ENCODE data around the gene AGPAT3. TPM values are rescaled to one million over a fixed set of nuclear protein-coding genes. Genes with fewer than 3 reads are reported as not detected.

The AGPAT3 gene
- total and polyA plus RNA-seq, 10 of the 15 experiments (the other 5 are each of a cell fraction or from before 2014, with no cell fraction given): 1.2 to 110 (median 30.8) TPM

GRCh38 chr21:43959231-43960116, 94.5 kb downstream of the AGPAT3 start:
- Histone ChIP-seq H2AFZ (ENCODE audit: control insufficient read depth, low read depth, low read length) (no peak overlapping the region), H3K4me3 (no peak overlapping the region), H3K27ac (ENCODE audit: control insufficient read depth, insufficient read depth) (peak overlapping the region; percentile 41; the same call in 1 of the 2 replicates), H4K20me1 (ENCODE audit: control insufficient read depth, insufficient read depth) (no peaks in the 10 kb centered on the region), H3K9ac (ENCODE audit: control insufficient read depth, insufficient read depth, low read length) (no peak overlapping the region), H3K79me2 (ENCODE audit: control insufficient read depth, insufficient read depth, low read length) (peaks cover 12% of the 10 kb centered on the region), H3K27me3 (replicated peaks in 1 of 2; ENCODE audit: control insufficient read depth in 2 of 2, insufficient read depth in 2 of 2, low read length in 1 of 2) (no peaks in the 10 kb centered on the region), H3K36me3 (ENCODE audit: control insufficient read depth in 2 of 2, insufficient read depth in 2 of 2, low read length in 1 of 2) (peaks cover 10 to 28% of the 10 kb centered on the region in 2 experiments; a peak in 3 of 4 replicates), H3K9me3 (replicated peaks; ENCODE audit: control insufficient read depth, insufficient read depth, low read length) (no peaks in the 10 kb centered on the region; the same call in 2 of the 3 replicates), H3K4me1 (ENCODE audit: control insufficient read depth, insufficient read depth, low read length) (peaks cover 32% of the 10 kb centered on the region), H3K4me2 (ENCODE audit: control insufficient read depth, insufficient read depth) (no peak overlapping the region)
- BruUV-seq (replicated peaks): no TSS peak
- CTCF ChIA-PET: no interaction called here
- POLR2A ChIA-PET: interaction anchor here (0.6 kb wide), 1 partner anchor 38 kb away, joined by 4 read pairs; no protein-coding TSS in a partner anchor
- intact Hi-C loops (cut with micrococcal nuclease; ENCODE audit: unreplicated experiment) (no loop called here), in situ Hi-C loops (cut with MboI) (no loop called here)
- SMC1A ChIA-PET (ENCODE audit: uncharacterized antibody, unreplicated experiment): interaction anchor here (0.6 kb wide), 1 partner anchor 373 kb away, joined by 4 read pairs; no protein-coding TSS in a partner anchor
- 83% methylated on average over 39 of the region's 39 CpGs for WGBS (ENCODE audit: insufficient coverage, insufficient replicate concordance, low lambda C conversion rate, missing lambda C conversion rate)
- peak; percentile 64 for FAIRE-seq
- ATAC-seq: 0 out of 3 replicates have a peak, but pooled peaks have one; percentile 7
- DNase-seq (ENCODE audit: low read depth, low spot score): no peak
- RAD21 ChIA-PET (ENCODE audit: unreplicated experiment): no interaction called here
- TF ChIP-seq, protein P1, sequence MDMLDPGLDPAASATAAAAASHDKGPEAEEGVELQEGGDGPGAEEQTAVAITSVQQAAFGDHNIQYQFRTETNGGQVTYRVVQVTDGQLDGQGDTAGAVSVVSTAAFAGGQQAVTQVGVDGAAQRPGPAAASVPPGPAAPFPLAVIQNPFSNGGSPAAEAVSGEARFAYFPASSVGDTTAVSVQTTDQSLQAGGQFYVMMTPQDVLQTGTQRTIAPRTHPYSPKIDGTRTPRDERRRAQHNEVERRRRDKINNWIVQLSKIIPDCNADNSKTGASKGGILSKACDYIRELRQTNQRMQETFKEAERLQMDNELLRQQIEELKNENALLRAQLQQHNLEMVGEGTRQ (IDR thresholded peaks at IDR 0.05; ENCODE audit: borderline replicate concordance, low read depth, low read length): no peak
- TF ChIP-seq CREB1 (IDR thresholded peaks at IDR 0.05; ENCODE audit: low read depth) (no peak), NR2F1 (conservative IDR thresholded peaks at IDR 0.05) (no peak), SUPT20H (IDR thresholded peaks at IDR 0.05; ENCODE audit: borderline replicate concordance, control insufficient read depth, low read depth, low read length) (no peak), MEF2A (IDR thresholded peaks at IDR 0.05; ENCODE audit: insufficient read depth, low read depth, low read length) (no peak), DPF2 (IDR thresholded peaks at IDR 0.05) (no peak), TBL1XR1 (IDR thresholded peaks at IDR 0.05; ENCODE audit: low read depth, low read length) (no peak), RUNX3 (IDR thresholded peaks at IDR 0.05; ENCODE audit: low read length) (peak; percentile 69), ZBTB11 (CRISPR knock-in tag; IDR thresholded peaks at IDR 0.05) (no peak), LARP7 (IDR thresholded peaks at IDR 0.05) (peak; percentile 9; the same call in 1 of the 2 replicates), NFYA (IDR thresholded peaks at IDR 0.05; ENCODE audit: borderline replicate concordance, low read depth, low read length) (no peak), PML (IDR thresholded peaks at IDR 0.05; ENCODE audit: low read length) (no peak)
- TF ChIP-seq, protein P2, sequence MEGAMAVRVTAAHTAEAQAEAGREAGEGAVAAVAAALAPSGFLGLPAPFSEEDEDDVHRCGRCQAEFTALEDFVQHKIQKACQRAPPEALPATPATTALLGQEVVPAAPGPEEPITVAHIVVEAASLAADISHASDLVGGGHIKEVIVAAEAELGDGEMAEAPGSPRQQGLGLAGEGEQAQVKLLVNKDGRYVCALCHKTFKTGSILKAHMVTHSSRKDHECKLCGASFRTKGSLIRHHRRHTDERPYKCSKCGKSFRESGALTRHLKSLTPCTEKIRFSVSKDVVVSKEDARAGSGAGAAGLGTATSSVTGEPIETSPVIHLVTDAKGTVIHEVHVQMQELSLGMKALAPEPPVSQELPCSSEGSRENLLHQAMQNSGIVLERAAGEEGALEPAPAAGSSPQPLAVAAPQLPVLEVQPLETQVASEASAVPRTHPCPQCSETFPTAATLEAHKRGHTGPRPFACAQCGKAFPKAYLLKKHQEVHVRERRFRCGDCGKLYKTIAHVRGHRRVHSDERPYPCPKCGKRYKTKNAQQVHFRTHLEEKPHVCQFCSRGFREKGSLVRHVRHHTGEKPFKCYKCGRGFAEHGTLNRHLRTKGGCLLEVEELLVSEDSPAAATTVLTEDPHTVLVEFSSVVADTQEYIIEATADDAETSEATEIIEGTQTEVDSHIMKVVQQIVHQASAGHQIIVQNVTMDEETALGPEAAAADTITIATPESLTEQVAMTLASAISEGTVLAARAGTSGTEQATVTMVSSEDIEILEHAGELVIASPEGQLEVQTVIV (IDR thresholded peaks at IDR 0.05; ENCODE audit: borderline replicate concordance, partially characterized antibody): no peak
- TF ChIP-seq, protein P3, sequence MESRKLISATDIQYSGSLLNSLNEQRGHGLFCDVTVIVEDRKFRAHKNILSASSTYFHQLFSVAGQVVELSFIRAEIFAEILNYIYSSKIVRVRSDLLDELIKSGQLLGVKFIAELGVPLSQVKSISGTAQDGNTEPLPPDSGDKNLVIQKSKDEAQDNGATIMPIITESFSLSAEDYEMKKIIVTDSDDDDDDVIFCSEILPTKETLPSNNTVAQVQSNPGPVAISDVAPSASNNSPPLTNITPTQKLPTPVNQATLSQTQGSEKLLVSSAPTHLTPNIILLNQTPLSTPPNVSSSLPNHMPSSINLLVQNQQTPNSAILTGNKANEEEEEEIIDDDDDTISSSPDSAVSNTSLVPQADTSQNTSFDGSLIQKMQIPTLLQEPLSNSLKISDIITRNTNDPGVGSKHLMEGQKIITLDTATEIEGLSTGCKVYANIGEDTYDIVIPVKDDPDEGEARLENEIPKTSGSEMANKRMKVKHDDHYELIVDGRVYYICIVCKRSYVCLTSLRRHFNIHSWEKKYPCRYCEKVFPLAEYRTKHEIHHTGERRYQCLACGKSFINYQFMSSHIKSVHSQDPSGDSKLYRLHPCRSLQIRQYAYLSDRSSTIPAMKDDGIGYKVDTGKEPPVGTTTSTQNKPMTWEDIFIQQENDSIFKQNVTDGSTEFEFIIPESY (IDR thresholded peaks at IDR 0.05): peak; percentile 68; the same call in 1 of the 2 replicates
